HepG2 (cell line): ENCODE measurements around the gene RCBTB2.

Source experiments
- MEF2D ChIP-seq: sonication (generic); formaldehyde crosslinking; IDR thresholded peaks from 2 replicates; pipeline ENCODE4 v1.5.1; 2020; ENCODE audit warnings: mild to moderate bottlenecking, missing genetic modification reagents
- NCOR1 ChIP-seq: fragments of 200-600 bp; sonication (generic); IDR thresholded peaks from 2 replicates; pipeline ENCODE4 v1.7.0; 2017; ENCODE audit warnings: antibody characterized with exemption, low read length, borderline replicate concordance
- RELA ChIP-seq: sonication (generic); formaldehyde crosslinking; IDR thresholded peaks from 2 replicates; pipeline ENCODE4 v1.4.0; 2020; ENCODE audit warnings: missing genetic modification reagents
- SALL2 ChIP-seq: sonication (generic); formaldehyde crosslinking; IDR thresholded peaks from 2 replicates; pipeline ENCODE4 v1.8.1; 2023; ENCODE audit warnings: mild to moderate bottlenecking, missing genetic modification reagents, inconsistent platforms
- SNRNP70 ChIP-seq: fragments of 200-400 bp; formaldehyde crosslinking; IDR thresholded peaks from 2 replicates; pipeline ENCODE4 v1.6.1; 2017; ENCODE audit warnings: mild to moderate bottlenecking, low read depth, low read length, moderate library complexity
- TF ChIP-seq, protein P1 (sequence below): sonication (generic); formaldehyde crosslinking; IDR thresholded peaks from 2 replicates; pipeline ENCODE4 v1.9.0; 2021; ENCODE audit warnings: missing genetic modification reagents, borderline replicate concordance
- TF ChIP-seq, protein P2 (sequence below): sonication (generic); formaldehyde crosslinking; IDR thresholded peaks from 2 replicates; pipeline ENCODE4 v1.8.1; 2023; ENCODE audit warnings: mild to moderate bottlenecking, missing genetic modification reagents

DNA sequence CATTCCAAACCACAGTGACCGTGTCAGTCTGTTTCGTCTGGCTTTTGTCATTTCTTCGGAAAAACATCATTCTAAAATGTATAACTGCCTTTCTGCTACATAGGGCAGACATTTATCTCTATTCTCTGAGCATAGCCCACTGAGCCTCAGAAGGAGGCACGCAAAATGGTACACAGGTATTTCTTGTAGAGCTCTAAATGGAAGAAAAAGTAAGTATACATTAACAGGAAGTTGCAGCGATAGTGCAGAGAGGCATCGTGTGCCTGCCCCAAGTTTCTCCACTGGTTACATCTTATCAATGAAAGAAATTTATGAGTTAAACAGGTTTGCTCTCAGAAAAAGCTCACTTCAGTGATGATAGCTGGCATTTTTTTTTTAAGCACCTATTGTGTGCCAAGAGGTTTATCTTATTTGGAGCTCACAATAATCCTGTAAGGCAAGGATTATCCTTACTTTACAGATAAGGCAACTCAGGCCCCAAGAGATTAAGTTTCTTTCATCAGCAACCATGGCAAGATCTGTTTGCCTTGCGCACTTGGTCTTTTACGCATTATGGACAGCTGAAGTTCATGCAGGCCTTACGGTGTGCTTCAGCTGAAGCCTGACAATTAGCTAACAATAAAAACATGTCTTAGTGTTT lies 1.2 kb upstream of the RCBTB2 start:
- TF ChIP-seq NCOR1 (no peak), MEF2D (CRISPR knock-in tag) (no peak), SALL2 (no peak), SNRNP70 (no peak), RELA (CRISPR knock-in tag) (no peak)
- TF ChIP-seq, protein P1, sequence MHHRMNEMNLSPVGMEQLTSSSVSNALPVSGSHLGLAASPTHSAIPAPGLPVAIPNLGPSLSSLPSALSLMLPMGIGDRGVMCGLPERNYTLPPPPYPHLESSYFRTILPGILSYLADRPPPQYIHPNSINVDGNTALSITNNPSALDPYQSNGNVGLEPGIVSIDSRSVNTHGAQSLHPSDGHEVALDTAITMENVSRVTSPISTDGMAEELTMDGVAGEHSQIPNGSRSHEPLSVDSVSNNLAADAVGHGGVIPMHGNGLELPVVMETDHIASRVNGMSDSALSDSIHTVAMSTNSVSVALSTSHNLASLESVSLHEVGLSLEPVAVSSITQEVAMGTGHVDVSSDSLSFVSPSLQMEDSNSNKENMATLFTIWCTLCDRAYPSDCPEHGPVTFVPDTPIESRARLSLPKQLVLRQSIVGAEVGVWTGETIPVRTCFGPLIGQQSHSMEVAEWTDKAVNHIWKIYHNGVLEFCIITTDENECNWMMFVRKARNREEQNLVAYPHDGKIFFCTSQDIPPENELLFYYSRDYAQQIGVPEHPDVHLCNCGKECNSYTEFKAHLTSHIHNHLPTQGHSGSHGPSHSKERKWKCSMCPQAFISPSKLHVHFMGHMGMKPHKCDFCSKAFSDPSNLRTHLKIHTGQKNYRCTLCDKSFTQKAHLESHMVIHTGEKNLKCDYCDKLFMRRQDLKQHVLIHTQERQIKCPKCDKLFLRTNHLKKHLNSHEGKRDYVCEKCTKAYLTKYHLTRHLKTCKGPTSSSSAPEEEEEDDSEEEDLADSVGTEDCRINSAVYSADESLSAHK (CRISPR knock-in tag), result no peak
- TF ChIP-seq, protein P2, sequence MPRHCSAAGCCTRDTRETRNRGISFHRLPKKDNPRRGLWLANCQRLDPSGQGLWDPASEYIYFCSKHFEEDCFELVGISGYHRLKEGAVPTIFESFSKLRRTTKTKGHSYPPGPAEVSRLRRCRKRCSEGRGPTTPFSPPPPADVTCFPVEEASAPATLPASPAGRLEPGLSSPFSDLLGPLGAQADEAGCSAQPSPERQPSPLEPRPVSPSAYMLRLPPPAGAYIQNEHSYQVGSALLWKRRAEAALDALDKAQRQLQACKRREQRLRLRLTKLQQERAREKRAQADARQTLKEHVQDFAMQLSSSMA, result no peak
